ENCODE data around the gene TBC1D23. TPM values are rescaled to one million over a fixed set of nuclear protein-coding genes. Genes with fewer than 3 reads are reported as not detected.
"Not testable (repeated sequence)": the region's sequence is repeated elsewhere in the genome, so short reads cannot be mapped to it uniquely, and the experiment has no call there.

The TBC1D23 gene
- total RNA-seq, 1 donor from 2014 or later, result 30.7 TPM

DNA sequence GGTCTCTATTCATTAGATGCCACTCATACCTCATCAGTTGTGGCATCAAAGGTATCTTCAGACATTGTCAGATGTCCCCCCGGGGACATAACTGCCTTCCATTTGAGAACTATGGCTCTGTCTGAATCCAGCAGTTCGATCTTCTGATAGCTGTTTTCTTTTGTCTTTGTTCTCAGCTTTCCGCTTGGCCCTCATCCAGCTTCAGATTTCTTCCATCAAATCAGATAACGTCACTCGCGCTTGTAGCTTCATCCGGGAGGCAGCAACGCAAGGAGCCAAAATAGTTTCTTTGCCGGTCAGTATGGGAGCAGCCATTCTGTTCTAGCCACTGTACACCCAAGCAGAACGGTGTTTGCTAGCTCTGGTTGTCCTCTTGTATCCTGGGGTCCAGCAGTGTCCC, 78.1 kb downstream of the TBC1D23 start:
- intact Hi-C loops (cut with micrococcal nuclease), result no loop called here

DNA sequence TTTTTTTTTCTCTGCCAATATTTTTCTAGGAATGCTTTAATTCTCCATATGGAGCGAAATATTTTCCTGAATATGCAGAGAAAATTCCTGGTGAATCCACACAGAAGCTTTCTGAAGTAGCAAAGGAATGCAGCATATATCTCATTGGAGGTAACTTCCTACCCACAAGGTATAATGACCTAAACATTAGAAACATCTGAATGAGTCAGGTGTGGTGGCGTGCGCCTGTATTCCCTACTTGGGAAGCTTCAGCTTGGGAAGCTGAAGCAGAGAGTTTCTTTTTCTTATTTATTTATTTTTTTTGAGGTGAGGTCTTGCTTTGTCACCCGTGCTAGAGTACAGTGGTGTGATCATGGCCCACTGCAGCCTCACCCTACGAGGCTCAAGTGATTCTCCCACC, 79.0 kb downstream of the TBC1D23 start:
- intact Hi-C loops (cut with micrococcal nuclease), result no loop called here

DNA sequence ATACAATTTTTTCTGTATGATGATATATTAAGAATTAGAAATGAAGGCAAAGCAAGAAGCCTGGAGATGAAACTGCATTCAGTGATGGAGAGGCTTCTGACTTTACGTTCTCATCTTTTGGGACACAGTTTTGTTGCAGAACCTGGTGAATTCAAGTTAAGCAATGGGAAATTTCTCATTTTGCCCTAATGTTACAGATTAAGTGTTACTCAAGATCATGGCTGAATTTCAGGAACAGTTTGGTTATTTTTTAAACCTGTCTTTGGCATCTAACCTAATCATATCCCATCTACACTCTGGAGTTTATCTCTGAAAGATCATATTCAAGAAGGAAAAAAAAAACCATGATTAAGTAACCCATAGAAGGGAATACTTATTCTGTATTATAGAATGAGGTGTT, 79.7 kb downstream of the TBC1D23 start:
- intact Hi-C loops (cut with micrococcal nuclease), result no loop called here

DNA sequence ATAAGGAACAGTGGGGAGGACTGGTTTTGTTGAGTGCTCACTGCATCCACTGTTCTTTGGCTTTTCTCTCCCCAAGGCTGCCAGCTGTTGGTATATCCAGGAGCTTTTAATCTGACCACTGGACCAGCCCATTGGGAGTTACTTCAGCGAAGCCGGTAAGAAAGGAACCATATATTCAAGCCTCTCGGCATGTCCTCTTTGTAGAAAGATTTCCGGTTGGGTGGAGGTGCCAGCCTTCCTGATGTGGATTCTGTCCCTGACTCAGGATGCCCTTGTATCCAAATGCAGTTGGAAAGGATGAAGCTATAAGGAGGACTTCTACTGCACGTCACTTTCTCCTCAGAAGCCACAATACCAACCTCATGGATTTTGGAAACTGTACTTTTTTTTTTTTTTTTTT, 87.9 kb downstream of the TBC1D23 start:
- intact Hi-C loops (cut with micrococcal nuclease), result no loop called here

DNA sequence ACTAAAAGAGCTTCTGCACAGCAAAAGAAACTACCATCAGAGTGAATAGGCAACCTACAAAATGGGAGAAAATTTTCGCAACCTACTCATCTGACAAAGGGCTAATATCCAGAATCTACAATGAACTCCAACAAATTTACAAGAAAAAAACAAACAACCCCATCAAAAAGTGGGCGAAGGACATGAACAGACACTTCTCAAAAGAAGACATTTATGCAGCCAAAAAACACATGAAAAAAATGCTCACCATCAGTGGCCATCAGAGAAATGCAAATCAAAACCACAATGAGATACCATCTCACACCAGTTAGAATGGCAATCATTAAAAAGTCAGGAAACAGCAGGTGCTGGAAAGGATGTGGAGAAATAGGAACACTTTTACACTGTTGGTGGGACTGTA, 91.0 kb downstream of the TBC1D23 start:
- intact Hi-C loops (cut with micrococcal nuclease), result not testable (repeated sequence)

DNA sequence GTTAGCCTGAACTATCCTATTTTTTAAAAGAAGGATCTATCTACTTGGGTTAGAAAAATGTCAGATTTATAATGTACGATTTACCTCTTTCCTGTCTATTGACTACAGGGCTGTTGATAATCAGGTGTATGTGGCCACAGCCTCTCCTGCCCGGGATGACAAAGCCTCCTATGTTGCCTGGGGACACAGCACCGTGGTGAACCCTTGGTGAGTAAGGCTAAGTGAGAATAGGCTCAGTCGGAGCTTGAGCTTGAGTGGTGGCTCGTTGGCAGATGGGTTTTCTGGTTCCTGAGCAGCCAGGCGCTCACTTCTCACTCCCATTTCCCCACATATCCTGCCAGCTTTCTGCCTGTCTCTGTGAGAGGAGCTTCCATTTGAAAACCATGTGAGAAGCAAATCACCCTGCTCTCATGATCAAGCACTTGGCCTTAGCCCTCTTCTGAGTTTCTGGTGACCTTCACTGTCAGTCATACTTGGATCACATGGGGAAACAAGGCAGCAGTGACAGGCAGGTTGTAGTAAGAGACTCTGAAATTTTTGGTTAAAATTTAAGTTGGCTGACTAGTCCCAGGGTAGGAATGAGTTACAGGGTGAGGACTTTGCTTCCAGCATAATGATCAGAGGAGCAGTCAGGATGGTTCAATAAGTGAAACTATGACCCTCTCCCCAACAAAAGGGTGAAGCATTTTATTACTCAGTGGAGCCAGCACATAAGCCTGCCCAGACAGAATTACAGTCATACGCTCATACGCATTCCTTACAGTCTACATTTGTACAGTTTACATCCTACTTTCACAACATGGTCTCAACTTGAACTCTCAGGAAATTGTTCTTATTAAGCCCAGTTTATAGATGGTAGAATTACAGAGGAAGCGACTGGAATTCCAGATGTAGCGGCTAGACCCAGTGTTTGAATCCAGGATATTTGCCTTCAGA, 91.8 kb downstream of the TBC1D23 start:
- intact Hi-C loops (cut with micrococcal nuclease), result no loop called here

DNA sequence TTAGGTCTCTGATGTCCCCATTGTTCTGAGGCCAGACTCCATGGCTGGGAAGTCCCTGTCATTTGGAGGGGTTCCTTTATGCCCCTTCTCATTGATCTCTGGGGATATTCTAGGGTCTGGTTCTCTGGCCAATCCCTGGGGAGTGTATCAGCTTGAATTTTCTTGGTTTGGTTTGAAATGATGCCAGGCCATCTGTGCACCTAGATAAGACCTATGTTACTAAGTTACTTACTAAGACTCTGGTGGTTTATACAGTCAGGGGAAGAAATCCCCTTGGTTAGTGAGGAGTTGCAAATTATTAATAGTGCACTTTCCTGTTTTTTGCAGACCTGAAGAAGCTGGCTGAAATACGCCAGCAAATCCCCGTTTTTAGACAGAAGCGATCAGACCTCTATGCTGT, 94.1 kb downstream of the TBC1D23 start:
- intact Hi-C loops (cut with micrococcal nuclease), result no loop called here

DNA sequence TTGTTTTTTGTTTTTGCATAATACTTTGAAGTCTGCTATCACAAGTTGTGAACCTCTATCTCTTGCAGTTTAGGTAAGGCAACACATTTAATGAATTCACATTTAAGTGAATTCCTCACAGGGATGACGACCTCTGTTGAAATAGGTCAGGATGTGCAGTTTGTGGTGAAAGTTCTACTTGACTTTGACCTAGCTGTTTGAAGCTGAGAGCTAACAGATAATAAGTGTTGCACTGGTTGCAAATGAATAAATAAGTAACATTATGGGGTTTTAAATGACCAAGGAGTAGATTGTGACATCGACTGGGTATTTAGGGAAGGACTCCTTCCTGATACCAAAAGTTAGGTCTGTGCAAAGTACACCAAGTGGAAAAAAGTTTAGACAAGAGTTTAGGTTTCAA, 97.6 kb downstream of the TBC1D23 start:
- intact Hi-C loops (cut with micrococcal nuclease), result no loop called here

DNA sequence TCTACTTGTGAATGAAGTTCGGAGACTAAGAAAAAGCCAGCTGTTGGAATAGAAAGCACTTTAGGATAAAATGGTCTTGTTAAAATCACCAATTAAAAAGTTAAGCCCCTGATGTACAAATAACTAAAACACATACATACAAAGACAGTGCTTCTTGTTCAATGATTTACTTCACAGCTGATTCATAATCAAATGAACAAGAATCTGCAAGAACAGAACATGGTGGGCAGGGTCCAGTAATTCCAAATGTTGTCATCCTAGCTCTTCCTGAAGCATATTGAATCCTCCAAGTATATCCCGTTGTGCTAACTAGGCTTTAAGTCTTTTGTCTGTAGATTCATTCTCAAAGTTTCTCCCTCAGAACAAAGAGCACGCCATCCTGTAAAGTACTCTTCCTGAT, 98.2 kb downstream of the TBC1D23 start:
- intact Hi-C loops (cut with micrococcal nuclease), result no loop called here

DNA sequence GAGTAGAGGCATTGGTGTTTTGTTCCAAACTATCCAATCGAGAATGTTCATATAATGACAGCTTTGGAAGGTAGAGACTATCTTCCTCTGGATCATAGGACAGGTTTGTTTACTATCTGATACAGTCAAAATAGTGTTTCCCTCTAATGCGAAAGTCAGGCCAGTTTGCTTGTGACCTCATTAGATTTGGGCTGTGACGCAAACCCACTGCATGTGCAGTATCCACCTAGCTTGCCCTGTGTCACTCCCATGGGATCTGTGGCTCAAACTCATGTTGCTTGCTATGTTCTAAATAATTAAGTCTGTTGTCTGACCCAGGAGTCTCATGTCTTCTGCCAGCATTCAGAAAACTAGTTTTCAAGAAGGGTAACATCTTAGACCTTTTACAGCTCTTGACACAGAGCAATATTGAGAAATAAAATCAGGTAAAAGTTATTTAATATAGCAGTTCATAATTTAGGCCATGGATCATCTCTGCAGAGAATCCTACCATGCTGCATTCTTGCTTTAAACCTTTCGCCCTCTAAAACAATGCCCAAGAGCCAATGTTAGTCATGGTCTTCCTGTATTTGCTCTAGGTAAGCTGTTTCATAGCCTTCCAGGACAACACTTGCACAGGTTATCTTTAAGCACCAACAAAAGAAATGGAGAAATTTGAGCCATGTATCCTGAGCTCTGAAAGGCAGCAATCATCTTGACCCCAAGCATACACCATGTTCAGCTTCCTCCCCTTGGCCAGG, 100.1 kb downstream of the TBC1D23 start:
- intact Hi-C loops (cut with micrococcal nuclease), result no loop called here

DNA sequence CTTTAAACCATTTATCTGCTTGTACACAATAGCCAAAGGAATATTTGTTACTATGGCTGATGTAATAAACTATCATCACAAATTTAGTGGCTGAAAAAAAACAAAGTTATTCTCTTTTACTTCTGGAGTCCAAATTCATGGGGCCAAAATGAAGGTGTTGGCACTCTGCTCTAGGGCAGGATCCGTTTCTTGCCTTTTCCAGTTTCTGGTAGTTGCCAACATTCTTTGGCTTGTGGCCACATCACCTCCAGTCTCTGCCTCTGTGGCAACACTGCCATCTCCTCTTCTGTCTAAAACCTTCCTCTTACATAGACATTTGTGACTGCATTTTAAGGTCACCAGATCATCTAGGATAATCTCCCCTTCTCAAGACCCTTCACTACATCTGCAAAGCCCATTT, 101.1 kb downstream of the TBC1D23 start:
- intact Hi-C loops (cut with micrococcal nuclease), result no loop called here

DNA sequence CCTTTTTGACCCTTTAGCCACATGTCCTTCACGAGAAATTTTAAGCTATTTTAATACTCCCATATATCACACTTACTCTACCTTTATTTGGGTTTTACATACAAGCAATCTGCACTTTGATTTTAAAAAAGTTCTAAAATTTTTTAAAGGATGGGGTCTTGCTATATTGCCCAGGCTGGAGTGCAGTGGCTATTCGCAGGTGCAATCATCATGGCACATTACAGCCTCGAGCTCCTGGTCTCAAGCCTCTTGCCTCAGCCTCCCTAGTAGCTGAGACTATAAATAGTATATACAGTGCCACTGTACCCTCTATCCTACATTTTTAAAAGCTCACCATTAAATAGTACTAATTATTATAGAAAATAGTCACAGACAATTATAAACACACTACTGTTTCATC, 103.6 kb downstream of the TBC1D23 start:
- intact Hi-C loops (cut with micrococcal nuclease), result no loop called here

DNA sequence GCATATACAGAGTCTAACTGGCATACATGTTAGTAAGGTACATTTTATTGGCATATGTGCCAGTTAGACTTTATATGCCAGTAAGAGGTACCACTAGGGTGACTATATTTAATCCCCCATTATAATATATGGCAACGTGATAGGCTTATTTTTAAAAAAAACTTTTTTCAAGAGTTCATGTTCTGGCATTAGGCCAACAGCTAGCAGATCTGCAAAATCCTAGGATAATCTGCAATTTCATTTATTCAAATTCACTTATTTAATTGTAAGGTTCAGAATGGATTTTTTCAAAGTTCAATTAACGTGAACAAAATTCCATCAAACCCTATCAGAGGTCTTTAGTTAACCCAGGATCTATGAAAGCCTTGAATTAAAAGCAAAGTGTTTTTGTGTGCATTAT, 105.6 kb downstream of the TBC1D23 start:
- intact Hi-C loops (cut with micrococcal nuclease), result no loop called here

DNA sequence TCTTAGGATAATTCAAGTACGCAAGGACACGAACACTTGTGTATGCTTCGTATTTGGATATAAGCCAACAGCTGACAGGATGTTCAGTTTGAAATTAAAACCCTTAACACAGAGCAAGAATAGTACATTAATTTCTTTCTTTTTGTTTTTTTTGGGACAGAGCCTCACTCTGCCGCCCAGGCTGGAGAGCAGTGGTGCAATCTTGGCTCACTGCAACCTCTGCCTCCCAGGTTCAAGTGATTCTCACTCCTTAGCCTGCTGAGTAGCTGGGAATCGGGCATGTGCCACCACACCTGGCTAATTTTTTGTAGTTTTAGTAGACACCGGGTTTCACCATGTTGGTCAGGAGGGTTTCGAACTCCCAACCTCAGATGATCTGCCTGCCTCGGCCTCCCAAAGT, 107.6 kb downstream of the TBC1D23 start:
- intact Hi-C loops (cut with micrococcal nuclease), result no loop called here

DNA sequence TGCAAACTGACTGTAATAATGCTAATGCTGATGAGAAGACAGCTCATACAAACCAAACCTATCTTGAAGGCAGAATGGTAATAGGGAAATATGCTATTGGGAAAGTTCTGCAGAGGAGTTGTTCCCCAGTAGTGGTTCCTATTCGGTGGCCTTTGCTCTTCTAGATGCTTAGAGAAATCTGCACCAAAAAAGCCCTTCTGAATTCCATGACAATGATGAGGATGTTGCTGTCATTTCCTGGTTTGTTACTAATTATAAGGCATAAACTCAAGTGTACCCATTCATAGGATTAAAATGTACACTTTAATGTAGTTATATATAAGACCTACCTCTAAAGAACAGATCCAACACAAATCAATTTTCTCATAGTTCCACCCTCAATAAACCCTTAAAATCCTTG, 110.0 kb downstream of the TBC1D23 start:
- intact Hi-C loops (cut with micrococcal nuclease), result no loop called here

DNA sequence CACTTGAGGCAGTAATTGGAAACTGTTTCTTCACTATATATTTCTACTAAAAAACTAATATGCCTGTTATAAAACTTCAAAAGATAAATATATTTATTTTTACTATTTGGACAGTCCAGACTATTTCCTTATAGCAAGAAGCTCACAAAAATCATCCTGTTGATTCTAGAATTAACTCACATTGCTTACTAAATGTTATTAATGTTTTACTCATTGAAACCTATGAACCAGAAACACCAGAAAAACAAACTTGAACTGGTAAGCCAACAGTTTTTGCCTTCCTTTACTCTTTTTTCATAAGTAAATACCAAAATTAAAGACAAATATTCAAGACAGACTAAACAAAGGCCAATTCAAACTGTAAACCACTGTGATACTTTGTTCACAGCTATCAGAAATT, 113.7 kb downstream of the TBC1D23 start:
- intact Hi-C loops (cut with micrococcal nuclease), result no loop called here

Other genes starting within 250 kb of the TBC1D23 start
- 5.0 and 5.5 TPM in 2 replicates for gene FILIP1L, start 146.5 kb upstream of the TBC1D23 start, total RNA-seq
- gene NIT2, start 73.8 kb downstream of the TBC1D23 start, total RNA-seq, result 46.4 and 49.6 TPM in 2 replicates
- gene TOMM70, start 140.1 kb downstream of the TBC1D23 start, total RNA-seq, result 43.3 and 44.9 TPM in 2 replicates
- gene LNP1, start 140.5 kb downstream of the TBC1D23 start, total RNA-seq, result 1.4 and 1.8 TPM in 2 replicates
- gene TMEM45A, start 231.6 kb downstream of the TBC1D23 start, total RNA-seq, result 0.32 and 0.68 TPM in 2 replicates